GM12878 (cell line): ENCODE results near the gene EPN1. TPM values are rescaled to one million over a fixed set of nuclear protein-coding genes. Genes with fewer than 3 reads are reported as not detected.

ENCODE experiments used
- ATAC-seq: fragments of 200-7000 bp; cut with Tn5 transposase; 3 replicates; pipeline ENCODE4 v1.9.1; 2020; ENCODE audit warnings: mild to moderate bottlenecking, moderate library complexity
- BruUV-seq: library from RNA; stranded (reverse); fragments of 400-500 nt; replicated peaks from 2 replicates; lab custom pipeline; 2021; lab: Mats Ljungman, UMichigan
- CTCF ChIA-PET: fragments of 300-600 bp; sonication (Branson Sonifier 250); formaldehyde crosslinking; extraction: SDS; loops from one replicate; lab custom pipeline; 2021; ENCODE audit warnings: inconsistent platforms; lab: Yijun Ruan, JAX
- POLR2A ChIA-PET: fragments of 350-600 bp; formaldehyde crosslinking; extraction: SDS; loops from one replicate; lab custom pipeline; 2021; ENCODE audit warnings: inconsistent platforms; lab: Charles Lee
- RAD21 ChIA-PET: fragments of 300-600 bp; sonication (Branson Sonifier 250); formaldehyde crosslinking; loops from one replicate; lab custom pipeline; 2023; ENCODE audit warnings: antibody characterized with exemption; ENCODE audit not compliant: unreplicated experiment; lab: Charles Lee
- SMC1A ChIA-PET: fragments of 300-600 bp; sonication (Branson Sonifier 250); formaldehyde crosslinking; loops from one replicate; lab custom pipeline; 2023; ENCODE audit not compliant: unreplicated experiment, uncharacterized antibody; lab: Charles Lee
- DNase-seq: peaks from one replicate; pipeline ENCODE4 v3.0.0-alpha.2; 2011; ENCODE audit warnings: low read depth, low spot score
- FAIRE-seq: peaks from 3 replicates; lab custom pipeline; 2011; peaks lifted over from hg19 to GRCh38; lab: Jason Lieb, UNC
- H2AFZ ChIP-seq: 2 replicates; pipeline ENCODE4 v1.6.0; 2011; ENCODE audit warnings: low read depth, low read length, control low read depth; ENCODE audit not compliant: control insufficient read depth
- H3K27ac ChIP-seq: 2 replicates; pipeline ENCODE4 v1.5.1; 2011; ENCODE audit warnings: control low read depth; ENCODE audit not compliant: control insufficient read depth, insufficient read depth
- H3K27me3 ChIP-seq, 2 experiments: replicated peaks in 1 of 2; 2 replicates each; pipeline versions ENCODE4 v1.6.0 to v1.6.1; 2011; ENCODE audit warnings: low read length in 1 of 2; ENCODE audit not compliant: control insufficient read depth in 2 of 2, insufficient read depth in 2 of 2
- H3K36me3 ChIP-seq, 2 experiments: 2 replicates each; pipeline ENCODE4 v1.5.1; 2011; ENCODE audit warnings: low read length in 1 of 2; ENCODE audit not compliant: control insufficient read depth in 2 of 2, insufficient read depth in 2 of 2
- H3K4me1 ChIP-seq: 2 replicates; pipeline ENCODE4 v1.6.1; 2011; ENCODE audit warnings: mild to moderate bottlenecking, low read length, moderate library complexity, mixed read lengths; ENCODE audit not compliant: control insufficient read depth, insufficient read depth
- H3K4me2 ChIP-seq: 2 replicates; pipeline ENCODE4 v1.6.0; 2011; ENCODE audit warnings: control low read depth; ENCODE audit not compliant: control insufficient read depth, insufficient read depth
- H3K4me3 ChIP-seq: fragments of 200-600 bp; sonication (generic); 2 replicates; pipeline ENCODE4 v1.5.1; 2016
- H3K79me2 ChIP-seq: 2 replicates; pipeline ENCODE4 v1.6.0; 2011; ENCODE audit warnings: low read length; ENCODE audit not compliant: control insufficient read depth, insufficient read depth
- H3K9ac ChIP-seq: 2 replicates; pipeline ENCODE4 v1.8.0; 2011; ENCODE audit warnings: low read length, control low read depth, mixed read lengths; ENCODE audit not compliant: control insufficient read depth, insufficient read depth
- H3K9me3 ChIP-seq: replicated peaks from 3 replicates; pipeline ENCODE4 v1.5.1; 2011; ENCODE audit warnings: mild to moderate bottlenecking, low read length; ENCODE audit not compliant: control insufficient read depth, insufficient read depth
- H4K20me1 ChIP-seq: 2 replicates; pipeline ENCODE4 v1.6.0; 2011; ENCODE audit not compliant: control insufficient read depth, insufficient read depth
- CEBPB ChIP-seq, 2 experiments: fragments of 150-350 bp in 1 of 2; IDR thresholded peaks; 2 replicates each; pipeline ENCODE4 v1.6.1; 2012 to 2014; ENCODE audit warnings: low read depth in 2 of 2, low read length in 2 of 2, borderline replicate concordance in 1 of 2, inconsistent platforms in 1 of 2
- CHD2 ChIP-seq: IDR thresholded peaks from 2 replicates; pipeline ENCODE4 v1.6.1; 2011; ENCODE audit warnings: low read depth, low read length, improper control_type of control experiment, borderline replicate concordance
- CREM ChIP-seq: IDR thresholded peaks from 2 replicates; pipeline ENCODE4 v1.6.1; 2014; ENCODE audit warnings: antibody characterized with exemption, low read depth
- EGR1 ChIP-seq, 2 experiments: IDR thresholded peaks; 1 replicate in 1 of 2; 2 replicates in 1 of 2; pipeline ENCODE4 v1.6.1; 2011 to 2012; ENCODE audit warnings: low read depth in 2 of 2, low read length in 2 of 2, borderline replicate concordance in 1 of 2, mild to moderate bottlenecking in 1 of 2, moderate library complexity in 1 of 2
- FOXK2 ChIP-seq: fragments of 450-650 bp; IDR thresholded peaks from 2 replicates; pipeline ENCODE4 v1.6.1; 2017; ENCODE audit warnings: mild to moderate bottlenecking, moderate library complexity
- KDM1A ChIP-seq: fragments of 200-600 bp; sonication (generic); IDR thresholded peaks from 2 replicates; pipeline ENCODE4 v1.6.1; 2016; ENCODE audit warnings: borderline replicate concordance
- MAX ChIP-seq: IDR thresholded peaks from 2 replicates; pipeline ENCODE4 v1.6.1; 2012; ENCODE audit warnings: low read depth, low read length, improper control_type of control experiment
- NR2C1 ChIP-seq: fragments of 450-650 bp; IDR thresholded peaks from 2 replicates; pipeline ENCODE4 v1.6.1; 2017; ENCODE audit warnings: antibody characterized with exemption, mild to moderate bottlenecking, moderate library complexity
- PAX8 ChIP-seq: fragments of 450-650 bp; IDR thresholded peaks from 2 replicates; pipeline ENCODE4 v1.6.1; 2017; ENCODE audit warnings: mild to moderate bottlenecking, moderate library complexity
- POLR2A ChIP-seq: IDR thresholded peaks from 2 replicates; pipeline ENCODE4 v1.6.1; 2011; ENCODE audit warnings: low read depth, mild to moderate bottlenecking, low read length
- RELA ChIP-seq: fragments of 450-650 bp; IDR thresholded peaks from 2 replicates; pipeline ENCODE4 v1.8.0; 2014; ENCODE audit warnings: borderline replicate concordance; ENCODE audit not compliant: partially characterized antibody
- SKIL ChIP-seq: fragments of 450-650 bp; IDR thresholded peaks from 2 replicates; pipeline ENCODE4 v1.6.1; 2017; ENCODE audit warnings: mild to moderate bottlenecking, low read depth, inconsistent platforms; ENCODE audit not compliant: poor library complexity, severe bottlenecking
- SMC3 ChIP-seq: IDR thresholded peaks from 2 replicates; pipeline ENCODE4 v1.6.1; 2011; ENCODE audit warnings: low read length, improper control_type of control experiment, borderline replicate concordance
- TCF12 ChIP-seq: IDR thresholded peaks from 2 replicates; pipeline ENCODE4 v1.6.1; 2011; ENCODE audit warnings: low read depth, mild to moderate bottlenecking, low read length
- WRNIP1 ChIP-seq: IDR thresholded peaks from 2 replicates; pipeline ENCODE4 v1.6.1; 2011; ENCODE audit warnings: low read depth, low read length, improper control_type of control experiment, borderline replicate concordance
- ZNF217 ChIP-seq: fragments of 450-650 bp; IDR thresholded peaks from 2 replicates; pipeline ENCODE4 v1.6.1; 2017; ENCODE audit warnings: antibody characterized with exemption, mild to moderate bottlenecking
- WGBS: methylation state at CpG from one replicate; pipeline ENCODE4 v1.1.6; 2016; ENCODE audit warnings: low lambda C conversion rate; ENCODE audit not compliant: insufficient replicate concordance, insufficient coverage; ENCODE audit errors: missing lambda C conversion rate; 5-methylcytosine and 5-hydroxymethylcytosine counted together
- in situ Hi-C: fragments of 300-500 bp; cut with MboI; formaldehyde crosslinking; loops from 9 replicates; pipeline ENCODE4 v1.14.3; 2018; ENCODE audit warnings: mixed read lengths
- intact Hi-C: fragments of 100-400 bp; cut with micrococcal nuclease; formaldehyde crosslinking; loops from one replicate; pipeline ENCODE4 v1.14.2; 2022; ENCODE audit not compliant: unreplicated experiment
- polyA plus RNA-seq, 11 experiments: library from polyadenylated mRNA; depleted of rRNA in 4 of 11; unstranded in 6 of 11; stranded (reverse) in 5 of 11; fragments of >200 nt; fragmentation: Nextera tagmentation in 4 of 11; fragmentation: Illumina TruSeq in 1 of 11; extraction: Ambion mirVana in 4 of 11; extraction: Trizol in 1 of 11; gene quantifications; 1 replicate in 1 of 11; 2 replicates in 10 of 11; pipeline versions ENCODE4 v1.2.1 to v1.2.3, GENCODE V29; 2011 to 2016; ENCODE audit warnings: inconsistent platforms in 2 of 11, missing spikeins in 2 of 11, low read depth in 1 of 11
- total RNA-seq, 4 experiments: library from RNA; depleted of rRNA in 3 of 4; stranded (reverse); fragments of >200 nt in 3 of 4; fragmentation: Illumina TruSeq in 1 of 4; extraction: Trizol in 1 of 4; gene quantifications; 2 replicates each; pipeline versions ENCODE4 v1.2.1 to v1.2.3, GENCODE V29; 2013 to 2021

Gene EPN1
- total and polyA plus RNA-seq, 10 of the 15 experiments (the other 5 are each of a cell fraction or from before 2014, with no cell fraction given), result 0.11 to 88.5 (median 10.6) TPM

GRCh38 chr19:55660991-55661390, 14.0 kb upstream of the EPN1 start:
- TF ChIP-seq PAX8 (no peak), POLR2A (0 out of 2 replicates have a peak, but pooled peaks have one; percentile 1)
- H3K27ac ChIP-seq, result no peak overlapping the region
- ChIA-PET CTCF (no interaction called here), SMC1A (no interaction called here), POLR2A (no interaction called here), RAD21 (no interaction called here)
- ATAC-seq (no peak), DNase-seq (no peak), FAIRE-seq (no peak)
- in situ Hi-C loops (loop anchor here (25.0 kb wide), 1 partner anchor 1524 kb away; the partner anchor contains the start of gene CNOT3), intact Hi-C loops (no loop called here)
- peaks cover 24% of the 10 kb centered on the region for H4K20me1 ChIP-seq
- no peaks in the 10 kb centered on the region for H3K27me3 ChIP-seq
- peaks cover 12% of the 10 kb centered on the region for H3K4me1 ChIP-seq
- H3K9me3 ChIP-seq, result no peaks in the 10 kb centered on the region
- H3K36me3 ChIP-seq, result peaks cover 31 to 55% of the 10 kb centered on the region in 2 experiments
- WGBS, result 93% methylated on average over 10 of the region's 16 CpGs
- H3K9ac ChIP-seq, result no peak overlapping the region
- no peak overlapping the region for H3K4me3 ChIP-seq
- no peak overlapping the region for H2AFZ ChIP-seq
- peaks cover 55% of the 10 kb centered on the region for H3K79me2 ChIP-seq
- H3K4me2 ChIP-seq, result no peak overlapping the region
- BruUV-seq, result no TSS peak

GRCh38 chr19:55661826-55662225, 13.2 kb upstream of the EPN1 start:
- FAIRE-seq, result no peak
- Histone ChIP-seq H4K20me1 (peaks cover 24% of the 10 kb centered on the region), H3K27ac (no peak overlapping the region), H3K4me2 (no peak overlapping the region), H3K27me3 (no peaks in the 10 kb centered on the region), H3K9ac (no peak overlapping the region), H2AFZ (no peak overlapping the region), H3K4me3 (no peak overlapping the region), H3K9me3 (no peaks in the 10 kb centered on the region), H3K4me1 (peaks cover 12% of the 10 kb centered on the region), H3K79me2 (peaks cover 52% of the 10 kb centered on the region), H3K36me3 (peaks cover 38 to 63% of the 10 kb centered on the region in 2 experiments)
- intact Hi-C loops (no loop called here), in situ Hi-C loops (loop anchor here (25.0 kb wide), 1 partner anchor 1525 kb away; the partner anchor contains the start of gene CNOT3)
- TF ChIP-seq TCF12 (no peak), CHD2 (no peak), NR2C1 (no peak), SKIL (no peak), WRNIP1 (no peak), KDM1A (no peak), CREM (no peak), CEBPB (IDR thresholded peaks at IDR 0.05; ENCODE audit: borderline replicate concordance in 1 of 2, low read depth in 2 of 2, low read length in 2 of 2) (no peak), SMC3 (no peak), FOXK2 (no peak), MAX (no peak), RELA (no peak), ZNF217 (no peak), EGR1 (IDR thresholded peaks at IDR 0.05; ENCODE audit: borderline replicate concordance in 1 of 2, low read depth in 2 of 2, low read length in 2 of 2) (no peak)
- no peak for ATAC-seq
- ChIA-PET SMC1A (no interaction called here), POLR2A (no interaction called here), CTCF (no interaction called here), RAD21 (no interaction called here)
- 69% methylated on average over 3 of the region's 7 CpGs for WGBS
- no TSS peak for BruUV-seq
- no peak for DNase-seq
